Naive thymus-derived CD4-positive, alpha-beta T cell (primary cell): ENCODE data around the gene DIS3L2. TPM values are rescaled to one million over a fixed set of nuclear protein-coding genes. Genes with fewer than 3 reads are reported as not detected.

Experiments
- ATAC-seq: fragments of 150-1000 bp; cut with Tn5 transposase; 2 replicates; pipeline ENCODE4 v1.10.0; 2021; ENCODE audit warnings: mild to moderate bottlenecking, moderate library complexity
- CTCF ChIA-PET: fragments of 350-600 bp; sonication (Branson Sonifier 250); formaldehyde crosslinking; loops from one replicate; lab custom pipeline; 2021; ENCODE audit warnings: antibody characterized with exemption; lab: Charles Lee
- POLR2A ChIA-PET: fragments of 350-600 bp; sonication (Branson Sonifier 250); formaldehyde crosslinking; loops from one replicate; lab custom pipeline; 2021; ENCODE audit warnings: antibody characterized with exemption, inconsistent platforms; lab: Charles Lee
- DNase-seq, 9 donors: peaks; one replicate each; pipeline versions ENCODE4 v3.0.0 to v3.0.0-alpha.2; 2020 to 2022; ENCODE audit warnings: mixed read lengths in 1 of 9
- H3K27ac ChIP-seq: one replicate; pipeline ENCODE4 v1.7.0; 2013; ENCODE audit warnings: mild to moderate bottlenecking, low read depth, low read length, moderate library complexity
- H3K27me3 ChIP-seq, 2 donors: one replicate each; pipeline ENCODE4 v1.7.0; 2013; ENCODE audit warnings: low read length in 2 of 2, mild to moderate bottlenecking in 2 of 2, moderate library complexity in 2 of 2; ENCODE audit not compliant: control insufficient read depth in 2 of 2, insufficient read depth in 2 of 2
- H3K36me3 ChIP-seq, 3 experiments: 1 replicate in 2 of 3; 2 replicates in 1 of 3; pipeline ENCODE4 v1.7.0; 2013; ENCODE audit warnings: low read length in 3 of 3, mild to moderate bottlenecking in 3 of 3, moderate library complexity in 1 of 3; ENCODE audit not compliant: insufficient read depth in 3 of 3, control insufficient read depth in 2 of 3
- H3K4me1 ChIP-seq, 2 donors: one replicate each; pipeline ENCODE4 v1.7.0; 2013; ENCODE audit warnings: low read length in 2 of 2, mild to moderate bottlenecking in 2 of 2, moderate library complexity in 1 of 2; ENCODE audit not compliant: control insufficient read depth in 2 of 2, insufficient read depth in 2 of 2
- H3K4me3 ChIP-seq: 2 replicates; pipeline ENCODE4 v1.7.0; 2013; ENCODE audit warnings: mild to moderate bottlenecking, low read length
- H3K9me3 ChIP-seq, 3 experiments: 1 replicate in 2 of 3; 2 replicates in 1 of 3; pipeline ENCODE4 v1.7.0; 2013; ENCODE audit warnings: low read length in 3 of 3; ENCODE audit not compliant: control insufficient read depth in 2 of 3
- H3K27ac Mint-ChIP-seq, 9 donors: one replicate each; pipeline ENCODE4 v1.8.0; 2020 to 2022; ENCODE audit warnings: mixed read lengths in 9 of 9, mild to moderate bottlenecking in 8 of 9, moderate library complexity in 5 of 9, inconsistent platforms in 2 of 9
- H3K27me3 Mint-ChIP-seq, 5 donors: one replicate each; pipeline ENCODE4 v1.8.0; 2021 to 2022; ENCODE audit warnings: mixed read lengths in 5 of 5, mild to moderate bottlenecking in 1 of 5
- H3K36me3 Mint-ChIP-seq, 5 donors: one replicate each; pipeline ENCODE4 v1.8.0; 2020 to 2022; ENCODE audit warnings: mixed read lengths in 5 of 5, mild to moderate bottlenecking in 3 of 5, inconsistent platforms in 1 of 5
- H3K4me1 Mint-ChIP-seq, 7 donors: one replicate each; pipeline ENCODE4 v1.8.0; 2020 to 2022; ENCODE audit warnings: mixed read lengths in 7 of 7, mild to moderate bottlenecking in 3 of 7, inconsistent platforms in 1 of 7
- H3K4me3 Mint-ChIP-seq, 10 donors: one replicate each; pipeline ENCODE4 v1.8.0; 2020 to 2022; ENCODE audit warnings: mild to moderate bottlenecking in 10 of 10, mixed read lengths in 10 of 10, moderate library complexity in 6 of 10, inconsistent platforms in 2 of 10
- H3K9me3 Mint-ChIP-seq, 11 donors: one replicate each; pipeline ENCODE4 v1.8.0; 2020 to 2022; ENCODE audit warnings: mixed read lengths in 11 of 11, mild to moderate bottlenecking in 4 of 11, inconsistent platforms in 1 of 11, moderate library complexity in 1 of 11
- intact Hi-C, 2 donors: fragments of 100-400 bp; cut with micrococcal nuclease; formaldehyde crosslinking; loops; one replicate each; pipeline ENCODE4 v1.15.1; 2023
- polyA plus RNA-seq, 2 donors: library from polyadenylated mRNA; unstranded; fragments of 300-500 nt; fragmentation: Illumina TruSeq; gene quantifications; one replicate each; pipeline ENCODE4 v1.2.3, GENCODE V29; 2021
- total RNA-seq, 6 experiments: library from RNA in 5 of 6; stranded (reverse) in 5 of 6; gene quantifications; 1 replicate in 5 of 6; 2 replicates in 1 of 6; pipeline ENCODE4 v1.2.3 and lab custom pipeline; 2021 to 2026

Gene DIS3L2
- total and polyA plus RNA-seq, 7 experiments from 2014 or later, result 17.9 to 78.4 (median 59.7) TPM

DNA sequence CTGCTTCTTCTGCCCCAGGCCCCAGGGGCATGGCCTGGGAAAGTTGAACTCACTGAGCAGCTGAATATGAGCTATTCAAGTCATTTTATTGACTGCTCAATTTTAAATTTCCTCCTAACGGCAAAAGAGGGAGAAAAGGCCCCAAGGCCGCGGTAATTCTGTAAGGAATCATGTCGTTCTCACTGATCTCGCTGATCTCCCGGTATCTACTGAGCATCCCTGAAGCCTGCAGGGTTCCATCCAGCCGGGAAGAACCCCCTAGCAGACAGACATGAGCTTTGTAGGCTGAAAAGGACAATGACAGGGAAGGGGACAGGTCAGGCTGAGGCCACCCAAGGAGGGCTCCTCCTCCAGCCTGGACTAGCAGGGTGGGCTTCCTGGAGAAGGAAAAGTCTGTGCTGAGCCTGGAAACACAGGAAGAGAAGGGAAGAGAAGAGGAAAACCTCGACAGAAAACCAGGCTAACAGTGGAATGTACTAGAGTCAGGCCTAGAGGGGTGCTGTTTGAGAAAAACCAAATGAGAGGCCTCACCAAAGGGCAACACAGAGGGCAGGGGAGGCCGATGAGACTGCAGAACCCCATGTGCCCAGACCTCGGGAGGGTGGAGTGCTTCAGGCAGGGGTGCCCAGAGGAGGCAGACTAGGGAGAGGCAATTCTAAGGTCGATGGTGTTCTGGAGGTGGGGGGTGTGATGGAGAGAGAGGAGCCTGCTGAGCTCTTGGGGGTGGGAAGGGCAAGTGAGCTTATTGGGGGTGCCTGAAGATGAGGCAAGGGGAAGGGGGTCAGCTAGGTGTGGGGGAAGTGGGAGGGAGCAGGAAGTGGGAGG is 32.4 kb upstream of the DIS3L2 start:
- H3K4me1 Mint-ChIP-seq, result peaks cover 0 to 20% (median 6%) of the 10 kb centered on the region in 7 donors
- peak overlapping the region in 1 of 10 donors; percentile 10 for H3K4me3 Mint-ChIP-seq
- DNase-seq, result no peak
- peaks cover 27 to 47% (median 27%) of the 10 kb centered on the region in 5 donors for H3K27me3 Mint-ChIP-seq
- ChIA-PET POLR2A (no interaction called here), CTCF (interaction anchor here (0.7 to 0.9 kb wide), 2 partner anchors 354 to 397 kb away, joined by 3 read pairs; no protein-coding TSS in a partner anchor)
- Histone ChIP-seq H3K4me3 (no peak overlapping the region), H3K4me1 (peaks cover 4 to 16% of the 10 kb centered on the region in 2 donors), H3K36me3 (no peaks in the 10 kb centered on the region), H3K27me3 (peaks cover 0 to 8% of the 10 kb centered on the region in 2 donors), H3K27ac (no peak overlapping the region), H3K9me3 (no peaks in the 10 kb centered on the region)
- intact Hi-C loops, result loop anchor here in 1 of 2 donors (5.0 to 10.0 kb wide), 2 partner anchors 513 to 596 kb away; partner anchors contain the start of genes CHRND and PRSS56
- no peak overlapping the region for H3K27ac Mint-ChIP-seq
- ATAC-seq, result no peak
- no peaks in the 10 kb centered on the region for H3K36me3 Mint-ChIP-seq
- no peaks in the 10 kb centered on the region for H3K9me3 Mint-ChIP-seq

DNA sequence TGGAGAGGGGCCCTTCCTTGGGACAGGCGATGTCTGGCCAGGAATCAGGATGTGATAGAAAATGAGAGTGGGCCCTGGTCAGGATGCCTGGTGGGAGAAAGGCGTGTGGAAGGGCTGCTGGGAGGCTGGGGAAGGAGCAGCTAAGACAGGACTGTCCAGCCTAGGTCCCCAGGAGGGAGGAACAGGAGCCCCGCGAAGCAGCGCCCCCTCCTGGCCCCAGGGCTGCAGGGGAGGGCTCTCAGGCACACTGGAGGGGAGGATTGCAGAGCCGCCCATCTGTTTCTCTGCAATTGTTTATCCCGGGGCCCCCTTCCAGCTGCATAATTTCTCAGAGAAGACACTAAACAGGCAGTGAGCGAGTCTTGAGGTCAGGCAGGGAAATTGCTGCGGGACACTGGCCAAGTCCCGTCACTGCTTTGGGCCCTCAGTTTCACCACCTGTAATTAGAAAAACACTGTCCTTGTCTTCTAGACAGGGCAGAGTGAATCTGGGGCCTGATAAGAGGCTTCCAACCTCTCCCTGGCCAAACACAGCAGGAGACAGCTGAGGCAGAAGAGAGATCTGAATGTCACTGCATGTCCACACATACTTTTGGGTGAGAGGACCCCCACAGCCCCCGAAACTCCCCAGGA is 31.4 kb upstream of the DIS3L2 start:
- DNase-seq, result no peak
- Mint-ChIP-seq H3K27ac (no peak overlapping the region), H3K4me3 (no peak overlapping the region), H3K4me1 (peaks cover 0 to 13% (median 3%) of the 10 kb centered on the region in 7 donors), H3K9me3 (no peaks in the 10 kb centered on the region), H3K27me3 (peaks cover 18 to 38% (median 19%) of the 10 kb centered on the region in 5 donors), H3K36me3 (no peaks in the 10 kb centered on the region)
- ChIA-PET POLR2A (no interaction called here), CTCF (interaction anchor here (0.9 kb wide), 1 partner anchor 397 kb away, joined by 3 read pairs; no protein-coding TSS in a partner anchor)
- peaks cover 4 to 16% of the 10 kb centered on the region in 2 donors for H3K4me1 ChIP-seq
- no peaks in the 10 kb centered on the region for H3K27me3 ChIP-seq
- intact Hi-C loops, result loop anchor here in 1 of 2 donors (5.0 to 10.0 kb wide), 2 partner anchors 512 to 595 kb away; partner anchors contain the start of genes CHRND and PRSS56
- no peaks in the 10 kb centered on the region for H3K36me3 ChIP-seq
- no peaks in the 10 kb centered on the region for H3K9me3 ChIP-seq
- no peak for ATAC-seq
- H3K27ac ChIP-seq, result no peak overlapping the region
- H3K4me3 ChIP-seq, result no peak overlapping the region

GRCh38 chr2:231930593-231931281 is 30.8 kb upstream of the DIS3L2 start:
- peaks cover 18 to 38% (median 19%) of the 10 kb centered on the region in 5 donors for H3K27me3 Mint-ChIP-seq
- no peaks in the 10 kb centered on the region for H3K27me3 ChIP-seq
- H3K4me3 ChIP-seq, result no peak overlapping the region
- ATAC-seq, result no peak
- ChIA-PET CTCF (no interaction called here), POLR2A (no interaction called here)
- no peak overlapping the region for H3K27ac Mint-ChIP-seq
- no peaks in the 10 kb centered on the region for H3K36me3 ChIP-seq
- H3K9me3 ChIP-seq, result no peaks in the 10 kb centered on the region
- intact Hi-C loops, result no loop called here
- H3K36me3 Mint-ChIP-seq, result no peaks in the 10 kb centered on the region
- H3K4me1 Mint-ChIP-seq, result peaks cover 0 to 13% (median 3%) of the 10 kb centered on the region in 7 donors
- no peak overlapping the region for H3K4me3 Mint-ChIP-seq
- DNase-seq, result no peak
- no peak overlapping the region for H3K27ac ChIP-seq
- H3K9me3 Mint-ChIP-seq, result no peaks in the 10 kb centered on the region
- peaks cover 0 to 10% of the 10 kb centered on the region in 2 donors for H3K4me1 ChIP-seq

DNA sequence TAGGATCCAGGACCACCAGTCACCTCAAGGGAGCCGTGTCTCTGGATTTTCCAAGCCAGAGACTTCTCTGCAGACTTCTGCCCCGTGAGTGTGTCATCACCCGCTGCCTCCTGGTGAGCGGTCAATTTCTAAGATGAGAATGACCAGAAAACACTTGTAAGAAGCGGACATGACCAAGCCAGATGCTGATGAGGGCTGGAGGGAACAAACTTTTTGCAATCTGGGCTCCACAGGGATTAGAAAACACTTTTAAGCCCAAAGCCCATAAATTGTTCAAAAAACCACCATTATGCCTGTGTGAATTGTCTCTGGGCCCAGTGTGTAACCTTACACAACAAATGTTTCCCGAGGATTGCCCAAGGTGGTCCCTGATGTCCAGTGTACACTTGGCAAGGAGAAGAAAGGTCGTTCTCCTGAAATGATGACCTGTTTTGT is 30.0 kb upstream of the DIS3L2 start:
- H3K36me3 Mint-ChIP-seq, result no peaks in the 10 kb centered on the region
- no peak overlapping the region for H3K27ac Mint-ChIP-seq
- Histone ChIP-seq H3K4me1 (peaks cover 0 to 5% of the 10 kb centered on the region in 2 donors), H3K4me3 (no peak overlapping the region), H3K27ac (no peak overlapping the region), H3K27me3 (no peaks in the 10 kb centered on the region), H3K9me3 (no peaks in the 10 kb centered on the region), H3K36me3 (no peaks in the 10 kb centered on the region)
- intact Hi-C loops, result no loop called here
- H3K4me1 Mint-ChIP-seq, result peaks cover 0 to 12% (median 3%) of the 10 kb centered on the region in 7 donors
- ATAC-seq (no peak), DNase-seq (no peak)
- ChIA-PET POLR2A (no interaction called here), CTCF (no interaction called here)
- no peak overlapping the region for H3K4me3 Mint-ChIP-seq
- peaks cover 16 to 36% (median 19%) of the 10 kb centered on the region in 5 donors for H3K27me3 Mint-ChIP-seq
- no peaks in the 10 kb centered on the region for H3K9me3 Mint-ChIP-seq

GRCh38 chr2:231932711-231932970 is 28.9 kb upstream of the DIS3L2 start:
- no peaks in the 10 kb centered on the region for H3K36me3 Mint-ChIP-seq
- H3K4me1 ChIP-seq, result no peaks in the 10 kb centered on the region
- no peak overlapping the region for H3K27ac Mint-ChIP-seq
- ATAC-seq (no peak), DNase-seq (no peak)
- H3K27ac ChIP-seq, result no peak overlapping the region
- ChIA-PET POLR2A (no interaction called here), CTCF (no interaction called here)
- no peaks in the 10 kb centered on the region for H3K36me3 ChIP-seq
- no peaks in the 10 kb centered on the region for H3K27me3 ChIP-seq
- H3K9me3 Mint-ChIP-seq, result no peaks in the 10 kb centered on the region
- intact Hi-C loops, result no loop called here
- no peak overlapping the region for H3K4me3 Mint-ChIP-seq
- H3K9me3 ChIP-seq, result no peaks in the 10 kb centered on the region
- H3K27me3 Mint-ChIP-seq, result peaks cover 7 to 25% (median 8%) of the 10 kb centered on the region in 5 donors
- H3K4me3 ChIP-seq, result no peak overlapping the region
- peaks cover 0 to under 1% (median 0%) of the 10 kb centered on the region in 7 donors for H3K4me1 Mint-ChIP-seq

DNA sequence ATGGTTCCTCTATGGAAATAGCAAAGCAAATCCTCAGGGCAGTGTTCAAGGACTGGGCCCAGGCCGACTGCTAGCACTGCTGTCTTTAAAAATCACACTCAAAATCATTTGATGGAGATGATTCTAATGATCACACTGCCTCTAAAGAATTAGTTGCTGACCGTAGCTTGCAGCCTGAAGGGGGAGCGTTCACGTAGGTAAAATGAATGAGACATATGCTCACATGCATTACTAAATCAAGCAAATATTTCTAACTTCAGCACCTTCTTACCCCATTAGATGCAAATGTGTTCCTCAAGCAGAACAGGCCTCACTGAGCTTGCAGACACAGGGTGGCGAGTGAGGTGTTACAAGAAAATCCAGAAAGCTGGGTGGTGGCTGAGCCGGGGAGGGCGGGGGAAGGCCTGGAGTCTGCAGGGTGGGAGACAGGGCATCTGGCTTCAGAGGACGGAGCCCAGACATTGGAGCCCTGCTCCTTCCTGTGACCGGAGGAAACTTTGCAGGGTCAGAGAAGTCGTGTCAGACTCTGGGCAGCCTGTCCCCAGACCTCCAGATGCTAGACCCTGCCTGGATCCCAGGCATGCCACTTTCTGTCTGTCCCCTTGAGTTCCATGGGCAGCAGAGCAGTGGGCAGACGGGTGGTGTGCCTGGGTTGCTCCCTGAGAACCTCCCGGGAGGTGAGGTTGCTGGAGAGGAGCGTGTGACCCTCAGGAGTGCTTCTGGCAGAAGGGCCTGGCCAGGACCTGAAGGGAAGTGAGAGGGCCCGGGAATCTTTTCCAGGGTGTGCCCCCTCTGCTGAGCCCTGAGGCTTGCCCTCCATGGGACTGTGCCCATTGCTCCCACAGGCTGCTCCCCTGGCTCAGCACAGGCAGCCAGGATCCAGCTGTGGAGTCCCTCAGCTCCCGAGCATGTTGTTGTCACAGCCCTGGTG is 28.3 kb upstream of the DIS3L2 start:
- POLR2A ChIA-PET, result no interaction called here
- H3K4me1 ChIP-seq, result no peaks in the 10 kb centered on the region

More for the DNA sequence above, 28.3 kb upstream of the DIS3L2 start:
- H3K4me1 Mint-ChIP-seq, result no peaks in the 10 kb centered on the region
- Histone ChIP-seq H3K4me3 (no peak overlapping the region), H3K27me3 (no peaks in the 10 kb centered on the region), H3K36me3 (no peaks in the 10 kb centered on the region), H3K27ac (no peak overlapping the region), H3K9me3 (no peaks in the 10 kb centered on the region)
- no peak for DNase-seq
- ATAC-seq, result no peak
- H3K36me3 Mint-ChIP-seq, result no peaks in the 10 kb centered on the region
- no peaks in the 10 kb centered on the region for H3K9me3 Mint-ChIP-seq
- no peak overlapping the region for H3K4me3 Mint-ChIP-seq
- no peak overlapping the region for H3K27ac Mint-ChIP-seq
- CTCF ChIA-PET, result no interaction called here
- H3K27me3 Mint-ChIP-seq, result peaks cover 1 to 19% (median 5%) of the 10 kb centered on the region in 5 donors
- intact Hi-C loops, result no loop called here
